ENCODE measurements around the gene GALNT1.

The GALNT1 gene

GRCh38 chr18:35717182-35717581 is 135.6 kb downstream of the GALNT1 start:
- Histone ChIP-seq H3K79me2 (ENCODE audit: low read length) (no peaks in the 10 kb centered on the region), H4K20me1 (ENCODE audit: insufficient read depth, low read length) (no peaks in the 10 kb centered on the region), H3K36me3 (replicated peaks; ENCODE audit: insufficient read depth, low read length) (no peaks in the 10 kb centered on the region), H3K4me2 (ENCODE audit: low read depth, low read length) (no peak overlapping the region), H2AFZ (ENCODE audit: low read length) (no peak overlapping the region), H3K4me3 (ENCODE audit: low read length) (no peak overlapping the region), H3F3A (ENCODE audit: insufficient read depth, low read length) (no peaks in the 10 kb centered on the region), H3K27me3 (replicated peaks; ENCODE audit: insufficient read depth, low read length) (no peaks in the 10 kb centered on the region), H3K27ac (ENCODE audit: low read length) (no peak overlapping the region), H3K9me3 (replicated peaks; ENCODE audit: insufficient read depth, low read length) (no peaks in the 10 kb centered on the region), H3K9me2 (replicated peaks; ENCODE audit: insufficient read depth, low read length) (no peaks in the 10 kb centered on the region), H3K9ac (ENCODE audit: low read length) (no peak overlapping the region), H3K4me1 (ENCODE audit: low read length) (no peaks in the 10 kb centered on the region)
- no peak for DNase-seq
- TF ChIP-seq EZH2phosphoT487 (IDR thresholded peaks at IDR 0.05; ENCODE audit: low read length), result no peak
- no peak for TF ChIP-seq EZH2 (optimal IDR thresholded peaks at IDR 0.05; ENCODE audit: low read depth, low read length)
- no peak for TF ChIP-seq CTCF (IDR thresholded peaks at IDR 0.05; ENCODE audit: low read length)

- Histone ChIP-seq H3K4me2 (ENCODE audit: low read depth, low read length) (no peak overlapping the region), H3K9me3 (replicated peaks; ENCODE audit: insufficient read depth, low read length) (no peaks in the 10 kb centered on the region), H3K4me1 (ENCODE audit: low read length) (no peaks in the 10 kb centered on the region), H3F3A (ENCODE audit: insufficient read depth, low read length) (no peaks in the 10 kb centered on the region), H2AFZ (ENCODE audit: low read length) (no peak overlapping the region), H3K9ac (ENCODE audit: low read length) (no peak overlapping the region), H3K9me2 (replicated peaks; ENCODE audit: insufficient read depth, low read length) (no peaks in the 10 kb centered on the region), H3K79me2 (ENCODE audit: low read length) (no peaks in the 10 kb centered on the region), H3K27ac (ENCODE audit: low read length) (no peak overlapping the region), H4K20me1 (ENCODE audit: insufficient read depth, low read length) (no peaks in the 10 kb centered on the region), H3K36me3 (replicated peaks; ENCODE audit: insufficient read depth, low read length) (no peaks in the 10 kb centered on the region), H3K27me3 (replicated peaks; ENCODE audit: insufficient read depth, low read length) (no peaks in the 10 kb centered on the region), H3K4me3 (ENCODE audit: low read length) (no peak overlapping the region)
- no peak for TF ChIP-seq EZH2 (optimal IDR thresholded peaks at IDR 0.05; ENCODE audit: low read depth, low read length)
- no peak for TF ChIP-seq EZH2phosphoT487 (IDR thresholded peaks at IDR 0.05; ENCODE audit: low read length)
- no peak for TF ChIP-seq CTCF (IDR thresholded peaks at IDR 0.05; ENCODE audit: low read length)
- DNase-seq, result no peak
These were observed 140.0 kb downstream of the GALNT1 start for GRCh38 chr18:35721431-35722081.

- no peaks in the 10 kb centered on the region for H3K9me3 ChIP-seq (replicated peaks; ENCODE audit: insufficient read depth, low read length)
- H2AFZ ChIP-seq (ENCODE audit: low read length), result no peak overlapping the region
- no peak overlapping the region for H3K4me3 ChIP-seq (ENCODE audit: low read length)
- H3K9me2 ChIP-seq (replicated peaks; ENCODE audit: insufficient read depth, low read length), result no peaks in the 10 kb centered on the region
- H3K9ac ChIP-seq (ENCODE audit: low read length), result no peak overlapping the region
- H3K36me3 ChIP-seq (replicated peaks; ENCODE audit: insufficient read depth, low read length), result no peaks in the 10 kb centered on the region
- H3K4me1 ChIP-seq (ENCODE audit: low read length), result 0 out of 2 replicates have a peak, but pooled peaks cover 5% of the 10 kb centered on the region
- no peak overlapping the region for H3K4me2 ChIP-seq (ENCODE audit: low read depth, low read length)
- TF ChIP-seq CTCF (IDR thresholded peaks at IDR 0.05; ENCODE audit: low read length) (no peak), EZH2phosphoT487 (IDR thresholded peaks at IDR 0.05; ENCODE audit: low read length) (no peak), EZH2 (optimal IDR thresholded peaks at IDR 0.05; ENCODE audit: low read depth, low read length) (no peak)
- no peaks in the 10 kb centered on the region for H3K27me3 ChIP-seq (replicated peaks; ENCODE audit: insufficient read depth, low read length)
- DNase-seq, result no peak
- H3K27ac ChIP-seq (ENCODE audit: low read length), result no peak overlapping the region
- H3F3A ChIP-seq (ENCODE audit: insufficient read depth, low read length), result no peaks in the 10 kb centered on the region
- no peaks in the 10 kb centered on the region for H3K79me2 ChIP-seq (ENCODE audit: low read length)
- H4K20me1 ChIP-seq (ENCODE audit: insufficient read depth, low read length), result no peaks in the 10 kb centered on the region
These were observed 147.1 kb downstream of the GALNT1 start for GRCh38 chr18:35728676-35729075.
